GM12878 (cell line): ENCODE data around the gene MBIP. TPM values are rescaled to one million over a fixed set of nuclear protein-coding genes. Genes with fewer than 3 reads are reported as not detected.

Experiments
- ATAC-seq: fragments of 200-7000 bp; cut with Tn5 transposase; 3 replicates; pipeline ENCODE4 v1.9.1; 2020; ENCODE audit warnings: mild to moderate bottlenecking, moderate library complexity
- BruUV-seq: library from RNA; stranded (reverse); fragments of 400-500 nt; replicated peaks from 2 replicates; lab custom pipeline; 2021; lab: Mats Ljungman, UMichigan
- CTCF ChIA-PET: fragments of 300-600 bp; sonication (Branson Sonifier 250); formaldehyde crosslinking; extraction: SDS; loops from one replicate; lab custom pipeline; 2021; ENCODE audit warnings: inconsistent platforms; lab: Yijun Ruan, JAX
- POLR2A ChIA-PET: fragments of 350-600 bp; formaldehyde crosslinking; extraction: SDS; loops from one replicate; lab custom pipeline; 2021; ENCODE audit warnings: inconsistent platforms; lab: Charles Lee
- RAD21 ChIA-PET: fragments of 300-600 bp; sonication (Branson Sonifier 250); formaldehyde crosslinking; loops from one replicate; lab custom pipeline; 2023; ENCODE audit warnings: antibody characterized with exemption; ENCODE audit not compliant: unreplicated experiment; lab: Charles Lee
- SMC1A ChIA-PET: fragments of 300-600 bp; sonication (Branson Sonifier 250); formaldehyde crosslinking; loops from one replicate; lab custom pipeline; 2023; ENCODE audit not compliant: unreplicated experiment, uncharacterized antibody; lab: Charles Lee
- DNase-seq: peaks from one replicate; pipeline ENCODE4 v3.0.0-alpha.2; 2011; ENCODE audit warnings: low read depth, low spot score
- FAIRE-seq: peaks from 3 replicates; lab custom pipeline; 2011; peaks lifted over from hg19 to GRCh38; lab: Jason Lieb, UNC
- H2AFZ ChIP-seq: 2 replicates; pipeline ENCODE4 v1.6.0; 2011; ENCODE audit warnings: low read depth, low read length, control low read depth; ENCODE audit not compliant: control insufficient read depth
- H3K27ac ChIP-seq: 2 replicates; pipeline ENCODE4 v1.5.1; 2011; ENCODE audit warnings: control low read depth; ENCODE audit not compliant: control insufficient read depth, insufficient read depth
- H3K27me3 ChIP-seq, 2 experiments: replicated peaks in 1 of 2; 2 replicates each; pipeline versions ENCODE4 v1.6.0 to v1.6.1; 2011; ENCODE audit warnings: low read length in 1 of 2; ENCODE audit not compliant: control insufficient read depth in 2 of 2, insufficient read depth in 2 of 2
- H3K36me3 ChIP-seq, 2 experiments: 2 replicates each; pipeline ENCODE4 v1.5.1; 2011; ENCODE audit warnings: low read length in 1 of 2; ENCODE audit not compliant: control insufficient read depth in 2 of 2, insufficient read depth in 2 of 2
- H3K4me1 ChIP-seq: 2 replicates; pipeline ENCODE4 v1.6.1; 2011; ENCODE audit warnings: mild to moderate bottlenecking, low read length, moderate library complexity, mixed read lengths; ENCODE audit not compliant: control insufficient read depth, insufficient read depth
- H3K4me2 ChIP-seq: 2 replicates; pipeline ENCODE4 v1.6.0; 2011; ENCODE audit warnings: control low read depth; ENCODE audit not compliant: control insufficient read depth, insufficient read depth
- H3K4me3 ChIP-seq: fragments of 200-600 bp; sonication (generic); 2 replicates; pipeline ENCODE4 v1.5.1; 2016
- H3K79me2 ChIP-seq: 2 replicates; pipeline ENCODE4 v1.6.0; 2011; ENCODE audit warnings: low read length; ENCODE audit not compliant: control insufficient read depth, insufficient read depth
- H3K9ac ChIP-seq: 2 replicates; pipeline ENCODE4 v1.8.0; 2011; ENCODE audit warnings: low read length, control low read depth, mixed read lengths; ENCODE audit not compliant: control insufficient read depth, insufficient read depth
- H3K9me3 ChIP-seq: replicated peaks from 3 replicates; pipeline ENCODE4 v1.5.1; 2011; ENCODE audit warnings: mild to moderate bottlenecking, low read length; ENCODE audit not compliant: control insufficient read depth, insufficient read depth
- H4K20me1 ChIP-seq: 2 replicates; pipeline ENCODE4 v1.6.0; 2011; ENCODE audit not compliant: control insufficient read depth, insufficient read depth
- BACH1 ChIP-seq: fragments of 450-650 bp; IDR thresholded peaks from 2 replicates; pipeline ENCODE4 v1.6.1; 2017; ENCODE audit warnings: mild to moderate bottlenecking, borderline replicate concordance
- EGR1 ChIP-seq, 2 experiments: IDR thresholded peaks; 1 replicate in 1 of 2; 2 replicates in 1 of 2; pipeline ENCODE4 v1.6.1; 2011 to 2012; ENCODE audit warnings: low read depth in 2 of 2, low read length in 2 of 2, borderline replicate concordance in 1 of 2, mild to moderate bottlenecking in 1 of 2, moderate library complexity in 1 of 2
- GABPA ChIP-seq: IDR thresholded peaks from 2 replicates; pipeline ENCODE4 v1.6.1; 2014; ENCODE audit warnings: antibody characterized with exemption, low read depth, mild to moderate bottlenecking, inconsistent platforms
- HCFC1 ChIP-seq: fragments of 150-350 bp; IDR thresholded peaks from 2 replicates; pipeline ENCODE4 v1.6.1; 2014; ENCODE audit warnings: low read length
- JUNB ChIP-seq: IDR thresholded peaks from 2 replicates; pipeline ENCODE4 v1.6.1; 2016; ENCODE audit warnings: antibody characterized with exemption, mild to moderate bottlenecking
- MEF2B ChIP-seq: fragments of 450-650 bp; IDR thresholded peaks from 2 replicates; pipeline ENCODE4 v1.6.1; 2018; ENCODE audit warnings: mild to moderate bottlenecking, moderate library complexity; ENCODE audit not compliant: partially characterized antibody, poor library complexity, severe bottlenecking
- MTA2 ChIP-seq: fragments of 450-650 bp; IDR thresholded peaks from 2 replicates; pipeline ENCODE4 v1.6.1; 2016; ENCODE audit warnings: low read depth, mild to moderate bottlenecking, moderate library complexity
- PAX5 ChIP-seq: IDR thresholded peaks from 2 replicates; pipeline ENCODE4 v1.6.1; 2011; ENCODE audit warnings: low read depth, low read length, borderline replicate concordance
- RELA ChIP-seq: fragments of 450-650 bp; IDR thresholded peaks from 2 replicates; pipeline ENCODE4 v1.8.0; 2014; ENCODE audit warnings: borderline replicate concordance; ENCODE audit not compliant: partially characterized antibody
- TCF3 ChIP-seq: IDR thresholded peaks from 2 replicates; pipeline ENCODE4 v1.6.1; 2012; ENCODE audit warnings: low read depth, mild to moderate bottlenecking, low read length, borderline replicate concordance; ENCODE audit not compliant: insufficient read depth
- YY1 ChIP-seq: IDR thresholded peaks from 2 replicates; pipeline ENCODE4 v1.6.1; 2011; ENCODE audit warnings: low read depth, mild to moderate bottlenecking, low read length
- ZBED1 ChIP-seq: IDR thresholded peaks from 2 replicates; pipeline ENCODE4 v1.6.1; 2016; ENCODE audit warnings: borderline replicate concordance
- ZNF207 ChIP-seq: fragments of 450-650 bp; IDR thresholded peaks from 2 replicates; pipeline ENCODE4 v1.6.1; 2014; ENCODE audit warnings: antibody characterized with exemption, mild to moderate bottlenecking, borderline replicate concordance
- WGBS: methylation state at CpG from one replicate; pipeline ENCODE4 v1.1.6; 2016; ENCODE audit warnings: low lambda C conversion rate; ENCODE audit not compliant: insufficient replicate concordance, insufficient coverage; ENCODE audit errors: missing lambda C conversion rate; 5-methylcytosine and 5-hydroxymethylcytosine counted together
- in situ Hi-C: fragments of 300-500 bp; cut with MboI; formaldehyde crosslinking; loops from 9 replicates; pipeline ENCODE4 v1.14.3; 2018; ENCODE audit warnings: mixed read lengths
- intact Hi-C: fragments of 100-400 bp; cut with micrococcal nuclease; formaldehyde crosslinking; loops from one replicate; pipeline ENCODE4 v1.14.2; 2022; ENCODE audit not compliant: unreplicated experiment
- polyA plus RNA-seq, 11 experiments: library from polyadenylated mRNA; depleted of rRNA in 4 of 11; unstranded in 6 of 11; stranded (reverse) in 5 of 11; fragments of >200 nt; fragmentation: Nextera tagmentation in 4 of 11; fragmentation: Illumina TruSeq in 1 of 11; extraction: Ambion mirVana in 4 of 11; extraction: Trizol in 1 of 11; gene quantifications; 1 replicate in 1 of 11; 2 replicates in 10 of 11; pipeline versions ENCODE4 v1.2.1 to v1.2.3, GENCODE V29; 2011 to 2016; ENCODE audit warnings: inconsistent platforms in 2 of 11, missing spikeins in 2 of 11, low read depth in 1 of 11
- total RNA-seq, 4 experiments: library from RNA; depleted of rRNA in 3 of 4; stranded (reverse); fragments of >200 nt in 3 of 4; fragmentation: Illumina TruSeq in 1 of 4; extraction: Trizol in 1 of 4; gene quantifications; 2 replicates each; pipeline versions ENCODE4 v1.2.1 to v1.2.3, GENCODE V29; 2013 to 2021
- TF ChIP-seq, protein P1 (sequence below): IDR thresholded peaks from 2 replicates; pipeline ENCODE4 v1.6.1; 2011; ENCODE audit warnings: borderline replicate concordance, low read depth, mild to moderate bottlenecking, moderate library complexity, mixed read lengths, low read length; ENCODE audit not compliant: insufficient read depth; ENCODE audit errors: extremely low read length
- TF ChIP-seq, protein P2 (sequence below): fragments of 450-650 bp; formaldehyde crosslinking; IDR thresholded peaks from 2 replicates; pipeline ENCODE4 v1.4.0; 2022; ENCODE audit warnings: mild to moderate bottlenecking, moderate library complexity

The MBIP gene
- total and polyA plus RNA-seq, 10 of the 15 experiments (the other 5 are each of a cell fraction or from before 2014, with no cell fraction given): 9.0 to 43.5 (median 32.1) TPM

DNA sequence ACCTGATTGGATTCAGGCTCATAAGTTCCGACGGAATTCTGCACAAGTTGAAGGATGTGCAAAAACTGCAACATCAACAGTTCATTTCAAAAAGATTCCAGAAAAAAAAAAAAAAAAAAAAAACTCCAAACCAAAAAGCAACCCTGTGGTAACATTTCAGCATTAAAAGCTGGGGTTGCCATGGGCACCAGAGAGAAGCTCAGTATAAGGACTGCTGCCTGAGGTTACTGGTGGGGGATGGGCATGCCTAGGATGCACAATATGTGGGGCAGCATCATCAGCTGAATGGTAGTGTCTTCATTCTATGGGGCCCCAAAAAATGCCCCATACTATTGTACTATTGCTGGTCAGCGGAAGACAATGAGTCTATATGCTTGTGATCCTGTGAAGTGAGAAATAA lies 44.7 kb downstream of the MBIP start:
- H3K27me3 ChIP-seq: peaks cover 0 to 2% of the 10 kb centered on the region in 2 experiments; a peak in 2 of 4 replicates
- no peaks in the 10 kb centered on the region for H4K20me1 ChIP-seq
- H3K27ac ChIP-seq: no peak overlapping the region
- RAD21 ChIA-PET: no interaction called here
- BruUV-seq: no TSS peak
- CTCF ChIA-PET: interaction anchor here (0.7 to 1.0 kb wide), 2 partner anchors 11 to 42 kb away, joined by 3 read pairs; no protein-coding TSS in a partner anchor
- ATAC-seq (no peak), DNase-seq (no peak), FAIRE-seq (no peak)
- H3K79me2 ChIP-seq: no peaks in the 10 kb centered on the region
- no peak overlapping the region for H2AFZ ChIP-seq
- H3K36me3 ChIP-seq: no peaks in the 10 kb centered on the region
- no peak overlapping the region for H3K9ac ChIP-seq
- H3K4me1 ChIP-seq: no peaks in the 10 kb centered on the region
- no peak overlapping the region for H3K4me2 ChIP-seq
- 92% methylated on average over 3 of the region's 3 CpGs for WGBS
- POLR2A ChIA-PET: no interaction called here
- H3K4me3 ChIP-seq: no peak overlapping the region
- intact Hi-C loops: no loop called here
- in situ Hi-C loops: no loop called here
- no peak for TF ChIP-seq JUNB
- TF ChIP-seq YY1: no peak
- TF ChIP-seq RELA: no peak
- TF ChIP-seq ZNF207: no peak
- TF ChIP-seq EGR1 (IDR thresholded peaks at IDR 0.05; ENCODE audit: borderline replicate concordance in 1 of 2, low read depth in 2 of 2, low read length in 2 of 2): no peak
- no peak for TF ChIP-seq PAX5
- TF ChIP-seq GABPA: no peak
- TF ChIP-seq MEF2B: no peak
- no peak for TF ChIP-seq TCF3
- TF ChIP-seq, protein P1, sequence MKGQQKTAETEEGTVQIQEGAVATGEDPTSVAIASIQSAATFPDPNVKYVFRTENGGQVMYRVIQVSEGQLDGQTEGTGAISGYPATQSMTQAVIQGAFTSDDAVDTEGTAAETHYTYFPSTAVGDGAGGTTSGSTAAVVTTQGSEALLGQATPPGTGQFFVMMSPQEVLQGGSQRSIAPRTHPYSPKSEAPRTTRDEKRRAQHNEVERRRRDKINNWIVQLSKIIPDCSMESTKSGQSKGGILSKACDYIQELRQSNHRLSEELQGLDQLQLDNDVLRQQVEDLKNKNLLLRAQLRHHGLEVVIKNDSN: no peak
- no peak for TF ChIP-seq ZBED1
- TF ChIP-seq HCFC1: no peak
- TF ChIP-seq, protein P2, sequence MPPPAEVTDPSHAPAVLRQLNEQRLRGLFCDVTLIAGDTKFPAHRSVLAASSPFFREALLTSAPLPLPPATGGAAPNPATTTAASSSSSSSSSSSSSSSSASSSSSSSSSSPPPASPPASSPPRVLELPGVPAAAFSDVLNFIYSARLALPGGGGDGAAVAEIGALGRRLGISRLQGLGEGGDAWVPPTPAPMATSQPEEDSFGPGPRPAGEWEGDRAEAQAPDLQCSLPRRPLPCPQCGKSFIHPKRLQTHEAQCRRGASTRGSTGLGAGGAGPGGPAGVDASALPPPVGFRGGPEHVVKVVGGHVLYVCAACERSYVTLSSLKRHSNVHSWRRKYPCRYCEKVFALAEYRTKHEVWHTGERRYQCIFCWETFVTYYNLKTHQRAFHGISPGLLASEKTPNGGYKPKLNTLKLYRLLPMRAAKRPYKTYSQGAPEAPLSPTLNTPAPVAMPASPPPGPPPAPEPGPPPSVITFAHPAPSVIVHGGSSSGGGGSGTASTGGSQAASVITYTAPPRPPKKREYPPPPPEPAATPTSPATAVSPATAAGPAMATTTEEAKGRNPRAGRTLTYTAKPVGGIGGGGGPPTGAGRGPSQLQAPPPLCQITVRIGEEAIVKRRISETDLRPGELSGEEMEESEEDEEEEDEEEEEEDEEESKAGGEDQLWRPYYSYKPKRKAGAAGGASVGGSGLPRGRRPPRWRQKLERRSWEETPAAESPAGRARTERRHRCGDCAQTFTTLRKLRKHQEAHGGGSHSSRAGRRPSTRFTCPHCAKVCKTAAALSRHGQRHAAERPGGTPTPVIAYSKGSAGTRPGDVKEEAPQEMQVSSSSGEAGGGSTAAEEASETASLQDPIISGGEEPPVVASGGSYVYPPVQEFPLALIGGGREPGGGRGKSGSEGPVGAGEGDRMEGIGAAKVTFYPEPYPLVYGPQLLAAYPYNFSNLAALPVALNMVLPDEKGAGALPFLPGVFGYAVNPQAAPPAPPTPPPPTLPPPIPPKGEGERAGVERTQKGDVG (CRISPR knock-in tag): no peak
- TF ChIP-seq MTA2: no peak
- TF ChIP-seq BACH1: no peak
- no peaks in the 10 kb centered on the region for H3K9me3 ChIP-seq
- SMC1A ChIA-PET: interaction anchor here (0.6 kb wide), 2 partner anchors 8 to 19 kb away, joined by 3 read pairs; no protein-coding TSS in a partner anchor
